HG03097 (cell line): ENCODE data around the gene SPTSSA.
A peak's percentile ranks its signal among the peaks of the same experiment; 100 is the strongest.
"Not testable (repeated sequence)": the region's sequence is repeated elsewhere in the genome, so short reads cannot be mapped to it uniquely, and the experiment has no call there.

Source experiments
- ATAC-seq: cut with Tn5 transposase; IDR thresholded peaks from one replicate; pipeline ENCODE4 v1.9.1; 2021; ENCODE audit not compliant: unreplicated experiment, low FRiP score

SPTSSA gene

GRCh38 chr14:34462132-34462893 lies at the start of gene SPTSSA:
TSS of gene SPTSSA (minus strand) at chr14:34462240. CDS start at chr14:34462207, 33 bp downstream.
- ATAC-seq: peak; percentile 88

- ATAC-seq: no peak
These were observed 45.8 kb upstream of the SPTSSA start for GRCh38 chr14:34507884-34508283.

- ATAC-seq: no peak
These were observed 45.4 kb upstream of the SPTSSA start for GRCh38 chr14:34507459-34507858.

GRCh38 chr14:34505124-34505491 lies 43.1 kb upstream of the SPTSSA start:
- ATAC-seq: not testable (repeated sequence)

GRCh38 chr14:34504027-34504426 lies 42.0 kb upstream of the SPTSSA start:
- not testable (repeated sequence) for ATAC-seq

GRCh38 chr14:34502545-34503225 lies 40.6 kb upstream of the SPTSSA start:
- ATAC-seq: no peak

GRCh38 chr14:34502001-34502400 lies 40.0 kb upstream of the SPTSSA start:
- ATAC-seq: no peak

- no peak for ATAC-seq
These were observed 39.1 kb upstream of the SPTSSA start for GRCh38 chr14:34501004-34501580.

- no peak for ATAC-seq
These were observed 36.8 kb upstream of the SPTSSA start for GRCh38 chr14:34498684-34499412.

GRCh38 chr14:34496679-34497513 lies 34.9 kb upstream of the SPTSSA start:
- no peak for ATAC-seq

GRCh38 chr14:34496007-34496678 lies 34.1 kb upstream of the SPTSSA start:
- no peak for ATAC-seq

- no peak for ATAC-seq
These were observed 27.3 kb upstream of the SPTSSA start for GRCh38 chr14:34489324-34489723.

- no peak for ATAC-seq
These were observed 26.5 kb upstream of the SPTSSA start for GRCh38 chr14:34488528-34488927.

GRCh38 chr14:34484726-34485125 lies 22.7 kb upstream of the SPTSSA start:
- ATAC-seq: no peak

- no peak for ATAC-seq
These were observed 20.4 kb upstream of the SPTSSA start for GRCh38 chr14:34482463-34482862.

GRCh38 chr14:34479694-34480093 lies 17.7 kb upstream of the SPTSSA start:
- no peak for ATAC-seq

- no peak for ATAC-seq
These were observed 16.2 kb upstream of the SPTSSA start for GRCh38 chr14:34478261-34478660.

- ATAC-seq: not testable (repeated sequence)
These were observed 14.0 kb upstream of the SPTSSA start for GRCh38 chr14:34476036-34476435.

- no peak for ATAC-seq
These were observed 13.1 kb upstream of the SPTSSA start for GRCh38 chr14:34475163-34475562.
